Suprapubic skin (tissue), 4 donors: ENCODE results near the gene LTBP4. TPM values are rescaled to one million over a fixed set of nuclear protein-coding genes. Genes with fewer than 3 reads are reported as not detected.

Experiments used
- DNase-seq, 2 donors: peaks; one replicate each; pipeline ENCODE4 v3.0.0-alpha.2; 2019; ENCODE audit warnings: low spot score in 2 of 2
- H3K27ac ChIP-seq: fragments of 200-600 bp; sonication (generic); one replicate; pipeline ENCODE4 v1.5.1; 2019
- H3K27me3 ChIP-seq: fragments of 200-600 bp; sonication (generic); one replicate; pipeline ENCODE4 v1.5.1; 2019
- H3K36me3 ChIP-seq: fragments of 200-600 bp; sonication (generic); one replicate; pipeline ENCODE4 v1.5.1; 2019
- H3K4me1 ChIP-seq: fragments of 200-600 bp; sonication (generic); one replicate; pipeline ENCODE4 v1.5.1; 2019
- H3K4me3 ChIP-seq: fragments of 200-600 bp; sonication (generic); one replicate; pipeline ENCODE4 v1.5.1; 2019; ENCODE audit warnings: mild to moderate bottlenecking
- H3K9me3 ChIP-seq: fragments of 200-600 bp; sonication (generic); one replicate; pipeline ENCODE4 v1.5.1; 2019
- EP300 ChIP-seq: sonication (generic); formaldehyde crosslinking; IDR thresholded peaks from one replicate; pipeline ENCODE4 v1.6.1; 2017; ENCODE audit warnings: antibody characterized with exemption
- POLR2A ChIP-seq, 2 donors: fragments of 450-650 bp; IDR thresholded peaks; one replicate each; pipeline ENCODE4 v1.6.1; 2017; ENCODE audit warnings: antibody characterized with exemption in 2 of 2, mild to moderate bottlenecking in 2 of 2, moderate library complexity in 2 of 2
- POLR2AphosphoS5 ChIP-seq, 3 donors: sonication (generic); formaldehyde crosslinking; IDR thresholded peaks; one replicate each; pipeline ENCODE4 v1.6.1; 2017; ENCODE audit warnings: antibody characterized with exemption in 3 of 3
- WGBS: methylation state at CpG from one replicate; pipeline ENCODE4 v1.1.5; 2018; 5-methylcytosine and 5-hydroxymethylcytosine counted together
- total RNA-seq, 4 donors: library from RNA; depleted of rRNA; stranded (reverse); fragments of >200 nt; gene quantifications; one replicate each; pipeline ENCODE4 v1.1.0, GENCODE V29; 2016
- TF ChIP-seq, protein P1 (sequence below), 2 donors: fragments of 200-600 bp in 1 of 2; fragments of 450-650 bp in 1 of 2; sonication (generic) in 1 of 2; IDR thresholded peaks; one replicate each; pipeline ENCODE4 v1.5.1; 2016 to 2019; ENCODE audit warnings: antibody characterized with exemption in 2 of 2, mild to moderate bottlenecking in 1 of 2, moderate library complexity in 1 of 2

LTBP4 gene
- total RNA-seq, 4 donors from 2014 or later = 108 to 236 (median 121) TPM

DNA sequence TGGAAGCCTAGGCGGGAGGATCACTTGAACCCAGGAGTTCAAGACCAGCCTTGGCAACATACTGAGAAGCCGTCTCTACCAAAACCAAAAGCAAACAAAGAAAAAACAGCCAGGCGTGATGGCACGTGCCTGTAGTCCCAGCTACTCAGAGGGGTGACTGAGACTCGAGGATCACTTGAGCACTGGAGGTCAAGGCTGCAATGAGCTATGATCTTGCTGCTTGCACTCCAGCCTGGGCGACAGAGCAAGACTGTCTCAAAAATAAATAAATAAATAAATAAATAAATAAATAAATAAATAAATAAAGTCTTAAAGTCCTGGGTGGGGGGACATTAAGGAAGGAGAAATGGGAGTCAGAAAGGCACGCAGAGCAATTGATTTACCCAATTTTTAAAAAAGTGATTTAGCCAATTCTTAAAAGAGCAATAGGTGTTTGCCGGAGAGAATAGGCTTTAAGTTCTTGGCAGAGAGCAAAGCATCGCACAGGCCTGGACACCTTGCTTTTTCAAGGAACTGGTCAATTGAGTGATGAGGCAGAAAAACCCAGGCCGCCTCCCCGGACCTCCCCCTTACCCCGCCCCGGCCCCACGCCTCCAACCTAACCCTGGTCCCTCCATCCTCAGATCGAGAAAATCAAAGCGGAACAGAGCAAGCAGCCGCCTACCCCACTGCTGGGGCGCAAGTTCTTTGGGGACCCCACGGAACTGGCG, 34.0 kb upstream of the LTBP4 start:
- TF ChIP-seq EP300 = no peak
- TF ChIP-seq, protein P1, sequence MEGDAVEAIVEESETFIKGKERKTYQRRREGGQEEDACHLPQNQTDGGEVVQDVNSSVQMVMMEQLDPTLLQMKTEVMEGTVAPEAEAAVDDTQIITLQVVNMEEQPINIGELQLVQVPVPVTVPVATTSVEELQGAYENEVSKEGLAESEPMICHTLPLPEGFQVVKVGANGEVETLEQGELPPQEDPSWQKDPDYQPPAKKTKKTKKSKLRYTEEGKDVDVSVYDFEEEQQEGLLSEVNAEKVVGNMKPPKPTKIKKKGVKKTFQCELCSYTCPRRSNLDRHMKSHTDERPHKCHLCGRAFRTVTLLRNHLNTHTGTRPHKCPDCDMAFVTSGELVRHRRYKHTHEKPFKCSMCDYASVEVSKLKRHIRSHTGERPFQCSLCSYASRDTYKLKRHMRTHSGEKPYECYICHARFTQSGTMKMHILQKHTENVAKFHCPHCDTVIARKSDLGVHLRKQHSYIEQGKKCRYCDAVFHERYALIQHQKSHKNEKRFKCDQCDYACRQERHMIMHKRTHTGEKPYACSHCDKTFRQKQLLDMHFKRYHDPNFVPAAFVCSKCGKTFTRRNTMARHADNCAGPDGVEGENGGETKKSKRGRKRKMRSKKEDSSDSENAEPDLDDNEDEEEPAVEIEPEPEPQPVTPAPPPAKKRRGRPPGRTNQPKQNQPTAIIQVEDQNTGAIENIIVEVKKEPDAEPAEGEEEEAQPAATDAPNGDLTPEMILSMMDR (IDR thresholded peaks at IDR 0.05) = no peak
- no peak for TF ChIP-seq POLR2A (IDR thresholded peaks at IDR 0.05)
- TF ChIP-seq POLR2AphosphoS5 (IDR thresholded peaks at IDR 0.05) = no peak
- no peak overlapping the region for H3K27ac ChIP-seq

DNA sequence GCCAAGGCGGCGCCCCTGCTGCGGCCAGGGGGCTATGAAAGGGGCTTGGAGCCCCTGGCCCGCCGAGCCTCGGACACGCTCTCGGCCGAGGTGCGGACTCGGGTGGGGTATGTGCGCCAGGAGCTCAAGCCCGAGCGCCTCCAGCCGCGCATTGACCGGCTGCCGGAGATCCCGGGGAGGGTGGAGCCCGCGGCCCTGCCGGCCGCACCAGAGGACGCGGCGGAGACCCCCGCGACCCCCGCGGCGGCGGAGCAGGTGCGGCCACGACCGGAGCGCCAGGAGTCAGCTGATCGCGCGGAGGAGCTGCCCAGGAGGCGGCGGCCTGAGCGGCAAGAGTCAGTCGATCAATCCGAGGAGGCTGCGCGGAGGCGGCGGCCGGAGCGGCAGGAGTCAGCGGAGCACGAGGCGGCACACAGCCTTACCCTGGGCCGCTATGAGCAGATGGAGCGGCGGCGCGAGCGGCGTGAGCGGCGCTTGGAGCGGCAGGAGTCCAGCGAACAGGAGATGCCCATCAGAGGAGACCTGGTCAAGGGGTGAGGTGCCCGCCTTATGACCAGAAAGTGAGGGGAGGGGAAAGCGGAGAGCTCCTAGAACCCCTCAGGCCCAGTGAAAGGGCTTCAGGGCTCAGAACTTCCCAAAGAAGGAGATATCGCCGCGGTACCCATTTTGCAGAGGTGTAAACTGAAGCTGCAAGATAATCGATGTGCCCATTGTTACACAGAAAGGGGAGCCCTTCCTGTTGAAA, 33.2 kb upstream of the LTBP4 start:
- Histone ChIP-seq H3K27me3 (peaks cover 34% of the 10 kb centered on the region), H3K27ac (no peak overlapping the region), H3K9me3 (no peaks in the 10 kb centered on the region), H3K4me1 (peaks cover 21% of the 10 kb centered on the region), H3K36me3 (no peaks in the 10 kb centered on the region), H3K4me3 (peak overlapping the region; percentile 35)
- TF ChIP-seq POLR2AphosphoS5 (IDR thresholded peaks at IDR 0.05) = no peak
- no peak for TF ChIP-seq EP300
- DNase-seq = no peak
- WGBS = 22% methylated on average over 21 of the region's 70 CpGs

More for the DNA sequence above, 34.0 kb upstream of the LTBP4 start:
- Histone ChIP-seq H3K9me3 (no peaks in the 10 kb centered on the region), H3K4me1 (peaks cover 21% of the 10 kb centered on the region), H3K36me3 (no peaks in the 10 kb centered on the region), H3K4me3 (peak overlapping the region; percentile 35), H3K27me3 (peaks cover 35% of the 10 kb centered on the region)
- DNase-seq = no peak
- WGBS = 37% methylated on average over 18 of the region's 20 CpGs

DNA sequence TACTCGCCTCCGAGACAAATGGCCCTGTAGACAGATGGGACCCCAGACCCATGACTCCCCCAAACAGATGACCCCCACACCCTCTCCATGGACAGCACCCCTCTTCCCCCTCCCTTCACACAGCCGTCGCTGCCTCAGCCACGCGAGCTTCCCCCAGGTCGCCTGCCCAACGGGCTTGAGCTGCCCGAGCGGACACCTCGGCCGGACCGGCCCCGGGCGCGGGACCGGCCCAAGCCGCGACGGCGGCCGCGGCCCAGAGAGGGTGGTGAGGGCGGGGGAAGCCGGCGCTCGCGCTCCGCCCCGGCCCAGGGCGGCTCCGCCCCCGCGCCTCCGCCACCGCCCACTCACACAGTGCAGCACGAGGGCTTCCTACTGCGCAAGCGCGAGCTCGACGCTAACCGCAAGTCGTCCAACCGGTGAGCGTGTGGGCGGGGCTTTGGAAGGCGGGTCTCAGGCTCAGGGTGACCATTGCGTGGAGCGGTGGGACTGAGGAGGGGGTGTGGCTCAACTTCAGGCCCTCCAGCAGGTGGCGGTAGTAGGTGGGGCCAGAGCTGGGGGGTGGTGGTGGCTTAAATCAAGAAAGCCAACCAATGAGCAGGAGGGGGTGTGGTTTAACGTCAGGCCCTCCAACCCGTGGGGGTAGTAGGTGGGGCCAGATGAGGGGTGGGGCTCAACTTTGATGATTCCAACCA, 30.7 kb upstream of the LTBP4 start:
- 1% methylated on average over 5 of the region's 53 CpGs for WGBS
- TF ChIP-seq, protein P1 (IDR thresholded peaks at IDR 0.05) = peak in 1 of 2 donors; percentile 44
- TF ChIP-seq POLR2AphosphoS5 (IDR thresholded peaks at IDR 0.05) (no peak), EP300 (no peak), POLR2A (IDR thresholded peaks at IDR 0.05) (no peak)
- Histone ChIP-seq H3K4me3 (peak overlapping the region; percentile 50), H3K36me3 (no peaks in the 10 kb centered on the region), H3K4me1 (peaks cover 21% of the 10 kb centered on the region), H3K9me3 (no peaks in the 10 kb centered on the region), H3K27me3 (peaks cover 30% of the 10 kb centered on the region), H3K27ac (peak overlapping the region; percentile 60)
- peak; percentile 99 for DNase-seq

DNA sequence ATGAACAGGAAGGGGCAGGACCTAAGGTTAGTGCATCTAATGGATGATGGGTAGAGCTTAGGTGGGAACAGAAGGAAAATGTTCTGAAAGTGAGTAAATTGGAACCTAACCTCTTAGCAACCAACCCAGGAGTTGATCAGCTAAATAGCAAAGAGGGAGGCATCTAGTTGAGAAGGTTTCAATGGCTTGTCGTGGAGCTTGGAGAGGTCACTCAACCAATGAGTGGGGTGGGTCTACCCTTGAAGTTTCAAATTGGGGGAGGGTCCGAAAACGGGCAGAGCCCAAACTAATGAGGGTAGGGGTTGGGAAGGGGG, 30.2 kb upstream of the LTBP4 start:
- H3K9me3 ChIP-seq = no peaks in the 10 kb centered on the region
- 29% methylated on average over 3 of the region's 3 CpGs for WGBS
- no peak for DNase-seq
- peaks cover 25% of the 10 kb centered on the region for H3K27me3 ChIP-seq
- no peaks in the 10 kb centered on the region for H3K36me3 ChIP-seq
- TF ChIP-seq POLR2A (IDR thresholded peaks at IDR 0.05) = no peak
- TF ChIP-seq EP300 = no peak
- TF ChIP-seq, protein P1 (IDR thresholded peaks at IDR 0.05) = no peak
- TF ChIP-seq POLR2AphosphoS5 (IDR thresholded peaks at IDR 0.05) = no peak
- H3K4me1 ChIP-seq = peaks cover 23% of the 10 kb centered on the region
- H3K27ac ChIP-seq = no peak overlapping the region
- no peak overlapping the region for H3K4me3 ChIP-seq

DNA sequence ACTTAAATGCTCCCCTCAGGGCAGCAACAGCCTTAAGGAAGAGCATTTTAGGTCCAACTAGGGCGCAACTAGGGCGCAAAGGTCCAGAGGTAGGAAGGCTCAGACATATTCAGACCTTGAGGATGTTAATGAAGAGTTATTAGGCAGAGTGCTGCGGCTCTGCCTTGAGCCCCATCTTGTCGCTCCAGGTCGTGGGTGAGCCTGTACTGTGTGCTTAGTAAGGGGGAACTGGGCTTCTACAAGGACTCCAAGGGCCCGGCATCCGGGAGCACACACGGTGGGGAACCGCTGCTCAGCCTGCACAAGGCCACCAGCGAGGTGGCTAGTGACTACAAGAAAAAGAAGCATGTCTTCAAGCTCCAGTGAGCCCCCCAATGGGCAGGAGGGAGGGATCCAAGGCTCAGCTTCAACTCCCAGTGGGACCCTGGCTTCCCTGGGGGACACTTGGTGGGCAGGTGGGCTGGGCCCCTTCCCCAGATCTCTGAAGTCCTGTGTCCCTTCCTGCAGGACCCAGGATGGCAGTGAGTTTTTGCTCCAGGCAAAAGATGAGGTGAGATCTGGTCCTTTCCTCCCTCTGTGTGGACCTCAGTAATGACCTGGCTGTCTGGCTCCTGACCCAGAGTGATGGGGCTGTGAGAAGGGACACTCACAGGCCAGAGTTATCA, 29.2 kb upstream of the LTBP4 start:
- no peak for DNase-seq
- Histone ChIP-seq H3K27ac (no peak overlapping the region), H3K27me3 (peaks cover 15% of the 10 kb centered on the region), H3K9me3 (no peaks in the 10 kb centered on the region), H3K4me3 (no peak overlapping the region), H3K36me3 (no peaks in the 10 kb centered on the region), H3K4me1 (peaks cover 29% of the 10 kb centered on the region)
- TF ChIP-seq POLR2AphosphoS5 (IDR thresholded peaks at IDR 0.05) = no peak
- TF ChIP-seq EP300 = no peak
- no peak for TF ChIP-seq POLR2A (IDR thresholded peaks at IDR 0.05)
- TF ChIP-seq, protein P1 (IDR thresholded peaks at IDR 0.05) = no peak
- 88% methylated on average over 3 of the region's 10 CpGs for WGBS
